ENCODE data around the gene ADAMTSL5. TPM values are rescaled to one million over a fixed set of nuclear protein-coding genes. Genes with fewer than 3 reads are reported as not detected.
"Not testable (repeated sequence)": the region's sequence is repeated elsewhere in the genome, so short reads cannot be mapped to it uniquely, and the experiment has no call there.

ADAMTSL5 gene, protein sequence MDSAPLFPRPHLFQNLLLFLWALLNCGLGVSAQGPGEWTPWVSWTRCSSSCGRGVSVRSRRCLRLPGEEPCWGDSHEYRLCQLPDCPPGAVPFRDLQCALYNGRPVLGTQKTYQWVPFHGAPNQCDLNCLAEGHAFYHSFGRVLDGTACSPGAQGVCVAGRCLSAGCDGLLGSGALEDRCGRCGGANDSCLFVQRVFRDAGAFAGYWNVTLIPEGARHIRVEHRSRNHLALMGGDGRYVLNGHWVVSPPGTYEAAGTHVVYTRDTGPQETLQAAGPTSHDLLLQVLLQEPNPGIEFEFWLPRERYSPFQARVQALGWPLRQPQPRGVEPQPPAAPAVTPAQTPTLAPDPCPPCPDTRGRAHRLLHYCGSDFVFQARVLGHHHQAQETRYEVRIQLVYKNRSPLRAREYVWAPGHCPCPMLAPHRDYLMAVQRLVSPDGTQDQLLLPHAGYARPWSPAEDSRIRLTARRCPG
- total RNA-seq, result 1 to 10 TPM; 1.6 to 2.6 TPM

DNA sequence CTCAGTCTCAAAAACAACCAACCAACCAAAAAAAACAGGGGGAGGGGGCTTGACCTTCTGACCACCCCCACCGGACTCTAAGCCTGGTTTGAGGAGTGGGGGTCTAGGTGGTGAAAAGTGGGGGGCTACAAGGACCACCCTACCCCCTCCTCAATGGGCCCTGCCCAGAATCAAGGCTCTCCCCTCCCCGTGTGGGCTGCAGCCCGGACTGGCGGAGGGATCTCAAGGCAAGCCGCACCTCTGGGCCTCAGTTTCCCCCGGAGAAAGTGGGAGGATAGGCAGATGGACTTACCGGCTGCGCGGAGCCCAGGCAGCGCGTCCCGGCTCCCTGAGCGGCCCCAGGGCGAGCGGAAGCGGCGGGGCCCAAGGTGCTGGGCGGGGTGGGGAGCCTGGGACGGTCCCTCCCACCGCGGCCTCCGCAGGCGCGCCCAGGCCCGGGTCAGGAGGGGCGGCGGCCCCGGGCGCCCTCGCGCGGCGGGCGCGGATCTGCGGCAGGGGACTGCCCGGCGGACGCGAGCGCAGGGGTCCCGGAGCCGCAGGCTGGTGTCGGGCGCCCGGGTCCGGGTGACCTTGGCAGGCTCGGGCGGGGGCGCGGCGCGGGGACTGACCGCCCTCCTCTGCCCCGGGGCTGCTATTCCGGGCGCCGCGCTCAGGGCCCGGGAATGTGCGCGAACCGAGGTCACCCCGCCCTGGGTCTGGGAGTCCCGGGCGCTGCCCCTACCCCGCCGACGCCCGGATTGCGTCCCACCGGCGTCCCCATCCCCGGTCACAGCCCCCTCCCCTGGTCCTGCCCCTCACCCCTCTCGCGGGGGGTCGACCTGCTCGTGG is at the start of gene ADAMTSL5:
ADAMTSL5 (minus strand) TSS at position 349 of the 828 bp plus-strand sequence. CDS start 2,076 bp downstream, outside the sequence.
- CTCF ChIA-PET, result no interaction called here
- POLR2A ChIA-PET, result no interaction called here

DNA sequence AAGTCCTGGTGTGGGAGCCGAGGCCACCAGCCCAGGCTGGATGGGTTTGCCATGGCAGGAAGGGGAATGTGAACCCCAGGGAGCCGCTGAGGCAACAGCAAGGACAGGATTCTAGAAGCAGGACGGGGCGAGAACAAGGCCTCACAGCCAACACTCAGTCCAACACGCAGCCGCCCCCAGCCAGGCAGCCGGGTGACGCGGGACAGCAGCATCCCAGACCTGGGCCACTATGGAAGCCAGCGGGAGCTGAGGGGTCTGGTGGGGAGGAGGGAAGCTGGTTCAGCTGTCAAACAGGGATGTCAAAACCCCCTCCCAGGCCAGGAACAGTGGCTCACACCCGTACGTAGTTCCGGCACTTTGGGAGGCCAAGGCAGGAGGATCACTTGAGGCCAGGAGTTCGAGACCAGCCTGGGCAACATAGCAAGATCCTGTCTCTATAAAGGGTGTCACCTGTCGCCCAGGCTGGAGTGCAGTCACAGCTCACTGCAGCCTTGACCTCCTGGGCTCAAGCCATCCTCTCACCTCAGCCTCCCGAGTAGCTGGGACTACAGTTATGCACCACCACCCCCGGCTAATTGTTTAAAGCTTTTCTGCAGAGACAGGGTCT is 48.5 kb upstream of the ADAMTSL5 start:
- ChIA-PET CTCF (interaction anchor here (1.3 kb wide), 1 partner anchor 15 kb away, joined by 3 read pairs; no protein-coding TSS in a partner anchor), POLR2A (no interaction called here)

DNA sequence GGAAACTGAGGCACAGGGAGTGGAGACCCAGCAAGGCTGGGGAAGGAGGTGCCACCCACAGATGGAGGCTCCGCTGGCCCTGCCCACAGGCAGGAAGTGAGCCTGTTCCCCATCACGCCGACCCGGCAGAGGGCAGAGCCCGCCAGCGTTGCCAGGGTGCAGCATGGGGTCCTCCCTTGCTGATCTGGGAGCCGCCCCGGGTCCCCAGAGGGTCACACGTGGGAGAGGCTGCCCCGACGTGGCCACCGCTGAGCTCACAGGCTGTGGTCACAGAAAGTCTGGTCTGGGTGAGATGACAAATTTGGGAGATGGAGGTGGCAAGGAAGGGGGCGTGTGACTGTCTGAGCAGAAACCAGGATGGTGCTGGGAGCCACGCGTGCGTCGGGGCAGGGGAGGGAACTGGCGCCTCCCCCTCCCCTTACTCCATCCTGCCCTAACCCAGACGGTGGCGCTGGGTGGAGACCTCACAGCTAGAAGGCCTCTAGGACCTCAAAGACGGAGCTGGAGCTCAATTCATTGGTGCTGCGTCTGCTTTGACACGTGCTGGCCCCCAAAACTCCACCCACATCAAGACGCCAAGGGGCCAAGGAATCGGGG is 47.6 kb upstream of the ADAMTSL5 start:
- ChIA-PET CTCF (no interaction called here), POLR2A (no interaction called here)

DNA sequence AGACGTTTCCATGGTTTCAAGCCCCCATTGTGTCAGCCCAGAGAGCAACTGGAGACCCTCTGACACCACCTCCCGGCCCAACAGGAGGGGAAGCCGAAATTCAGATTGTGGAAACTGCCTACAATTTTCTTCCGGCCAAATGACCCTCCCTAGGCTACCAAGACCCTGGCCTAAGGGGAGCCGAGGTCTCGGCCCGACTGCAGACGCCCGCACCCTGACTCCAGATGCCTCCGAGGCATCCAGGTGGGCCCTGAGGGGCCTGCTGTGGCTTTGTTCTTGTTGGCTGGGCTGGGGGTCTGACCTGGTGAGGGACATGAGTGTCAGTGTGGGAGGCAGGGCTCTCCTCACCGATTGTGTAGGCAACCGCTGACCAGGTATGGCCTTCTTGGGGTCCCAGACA is 45.7 kb upstream of the ADAMTSL5 start:
- ChIA-PET CTCF (interaction anchor here (0.6 kb wide), 1 partner anchor 882 kb away, joined by 4 read pairs; no protein-coding TSS in a partner anchor), POLR2A (no interaction called here)

DNA sequence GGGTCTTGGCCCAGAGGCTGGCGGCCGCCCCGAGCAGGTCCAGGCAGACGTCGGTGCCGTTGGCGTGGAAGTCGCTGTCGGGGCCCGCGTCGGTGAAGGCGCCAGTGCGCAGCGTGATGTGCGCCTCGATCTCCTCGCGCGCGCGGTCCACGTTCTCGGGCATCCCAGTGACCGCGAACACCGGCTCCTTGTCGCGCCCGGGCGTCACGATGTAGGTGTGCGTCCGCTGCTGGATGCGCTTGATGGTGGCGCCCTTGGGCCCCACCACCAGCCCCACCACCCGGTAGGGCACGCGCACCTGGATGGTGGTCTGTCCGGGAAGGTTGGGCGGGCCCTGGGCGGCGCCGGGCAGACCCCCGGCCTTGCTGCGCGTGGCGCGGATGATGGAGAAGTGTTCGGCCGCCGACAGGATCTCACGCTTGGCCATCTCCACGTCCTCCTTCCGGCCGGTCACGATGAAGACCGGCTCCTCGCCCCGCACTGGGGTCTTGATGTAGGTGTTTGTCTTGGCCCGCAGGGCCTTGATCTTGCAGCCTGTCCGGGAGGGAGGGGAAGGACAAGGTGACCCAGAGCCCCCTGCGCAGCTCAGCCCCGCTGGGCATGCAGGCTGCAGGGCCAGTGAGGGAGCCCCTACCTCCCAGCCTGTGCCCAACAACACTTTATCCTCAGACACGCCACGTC is 43.7 kb upstream of the ADAMTSL5 start:
- ChIA-PET CTCF (no interaction called here), POLR2A (no interaction called here)

DNA sequence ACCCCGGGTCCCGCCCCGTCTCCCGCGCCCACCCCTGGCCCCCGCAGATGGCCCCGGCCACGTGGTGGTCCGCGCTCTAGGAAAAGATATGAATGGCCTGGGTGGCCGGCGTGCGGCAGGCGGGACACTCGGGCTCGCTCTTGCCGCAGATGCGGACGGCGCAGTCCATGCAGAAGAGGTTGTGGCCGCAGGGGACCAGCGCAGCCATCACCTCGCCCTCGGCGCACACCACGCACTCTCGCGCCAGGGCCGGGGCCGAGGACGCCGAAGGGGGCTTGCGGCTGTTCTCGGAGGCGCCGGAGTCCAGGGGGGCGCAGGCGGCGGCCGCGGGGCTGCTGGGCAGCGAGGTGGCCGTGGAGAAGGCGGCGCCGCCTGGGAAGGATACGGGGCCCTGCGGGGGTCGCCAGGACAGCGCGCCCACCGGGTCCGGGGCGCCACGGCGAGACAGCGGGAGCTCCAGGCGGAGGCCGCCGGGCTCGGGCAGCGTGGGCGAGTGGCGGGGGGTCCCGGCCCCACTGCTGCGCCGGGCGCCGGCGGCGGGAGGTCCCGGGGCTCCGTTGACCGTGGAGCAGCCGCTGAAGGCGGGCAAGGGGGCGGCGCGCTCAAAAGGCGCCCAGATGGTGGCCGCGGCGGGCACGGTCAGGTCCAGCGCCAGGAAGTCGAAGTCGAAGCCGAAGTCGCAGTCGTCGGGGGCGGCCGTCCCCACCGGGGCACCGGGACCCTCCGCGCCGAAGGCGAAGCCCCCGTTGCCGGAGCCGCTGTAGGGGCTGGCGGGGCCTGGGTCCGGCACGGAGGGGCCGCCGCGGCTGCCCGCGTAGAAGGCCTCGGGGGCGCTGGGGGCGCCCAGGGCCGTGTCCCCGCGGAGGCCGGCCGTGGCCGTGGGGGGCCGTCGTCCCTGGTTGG is 42.9 kb upstream of the ADAMTSL5 start:
- POLR2A ChIA-PET, result no interaction called here

DNA sequence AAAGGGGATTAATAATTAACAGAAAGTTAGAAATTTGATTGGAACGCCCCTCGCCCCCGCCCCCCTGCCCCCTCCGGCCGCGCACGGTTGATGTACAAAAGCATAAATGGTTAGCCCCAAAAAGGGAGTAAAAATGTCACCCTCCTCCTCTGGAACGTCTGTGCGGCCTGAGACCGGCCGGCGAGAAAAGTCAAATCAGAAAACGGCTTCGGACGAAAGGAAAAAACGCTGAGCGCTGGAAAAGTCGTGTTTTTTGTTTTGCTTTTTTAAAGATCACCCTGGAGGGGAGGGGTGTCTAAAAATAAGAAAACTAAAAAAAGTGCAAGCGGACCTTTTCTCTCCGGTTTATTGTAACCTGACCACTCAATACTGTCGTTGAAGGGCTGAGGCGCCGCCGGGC is 42.1 kb upstream of the ADAMTSL5 start:
- ChIA-PET POLR2A (no interaction called here), CTCF (no interaction called here)

More for the DNA sequence above, 42.9 kb upstream of the ADAMTSL5 start:
- CTCF ChIA-PET, result no interaction called here

DNA sequence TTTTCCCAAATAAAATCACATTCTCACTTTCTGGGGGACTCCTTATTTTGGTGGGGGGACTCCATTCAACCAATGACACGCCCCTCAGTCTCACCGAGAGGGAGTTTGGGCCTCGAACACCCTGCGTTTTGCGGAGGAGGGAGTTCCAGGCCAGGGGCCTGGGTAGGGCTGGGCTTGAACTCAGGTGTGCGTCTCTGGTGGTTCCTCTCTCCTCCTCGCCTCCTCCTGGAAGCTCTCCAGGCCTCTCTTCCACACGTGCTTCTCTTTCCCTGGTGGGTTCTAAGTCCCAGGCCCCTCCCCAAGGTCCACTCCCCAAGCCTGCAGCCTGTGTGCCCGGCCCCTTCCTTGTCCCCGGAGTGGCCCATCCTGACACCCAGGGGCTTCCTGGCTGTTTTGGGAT is 40.6 kb upstream of the ADAMTSL5 start:
- POLR2A ChIA-PET, result interaction anchor here (0.6 kb wide), 1 partner anchor 217 kb away, joined by 3 read pairs; no protein-coding TSS in a partner anchor
- CTCF ChIA-PET, result no interaction called here

DNA sequence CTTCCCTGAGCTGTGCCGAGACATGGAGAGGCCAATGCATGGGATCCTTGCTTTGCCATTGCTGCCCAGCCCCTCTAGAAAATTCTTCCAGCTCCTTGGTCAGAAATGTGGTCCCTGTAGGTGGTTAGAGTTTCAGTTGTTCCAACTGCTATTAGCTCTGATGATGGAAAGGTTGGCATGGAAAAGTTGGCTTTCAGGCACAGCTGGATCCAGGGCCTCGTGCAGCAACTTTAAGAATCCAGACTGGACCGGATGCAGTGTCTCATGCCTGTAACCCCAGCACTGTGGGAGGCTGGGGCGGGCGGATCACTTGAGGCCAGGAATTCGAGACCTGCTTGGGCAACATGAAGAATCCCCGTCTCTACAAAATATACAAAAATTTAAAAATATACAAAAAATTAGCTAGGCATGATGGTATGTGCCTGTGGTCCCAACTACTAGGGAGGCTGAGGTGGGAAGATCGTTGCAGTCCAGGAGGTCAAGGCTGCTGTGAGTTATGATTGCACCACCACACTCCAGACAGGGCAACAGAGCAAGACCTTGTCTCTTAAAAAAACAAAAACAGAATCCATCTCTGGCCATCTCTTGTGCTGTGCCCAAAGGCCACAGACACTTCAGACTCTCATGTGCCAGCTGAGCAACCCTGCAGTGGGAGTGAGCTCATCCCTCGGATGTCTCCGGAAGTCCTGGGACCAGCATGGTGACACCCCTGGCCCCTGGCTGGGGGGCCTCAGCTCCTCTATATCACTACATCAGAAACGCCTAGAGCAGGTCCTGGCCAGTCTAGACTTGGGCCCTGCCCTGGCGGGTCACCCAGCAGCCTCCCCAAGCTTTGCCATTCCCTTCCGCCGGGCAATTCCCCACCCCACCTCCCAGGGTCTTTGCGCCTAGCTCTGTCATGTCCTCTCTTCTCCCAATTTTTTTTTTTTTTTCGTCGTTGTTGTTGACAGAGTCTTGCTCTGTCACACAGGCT is 38.5 kb upstream of the ADAMTSL5 start:
- ChIA-PET POLR2A (interaction anchor here (0.5 kb wide), 1 partner anchor 18 kb away, joined by 4 read pairs; no protein-coding TSS in a partner anchor), CTCF (interaction anchor here (0.5 to 0.9 kb wide), 2 partner anchors 241 to 1554 kb away, joined by 3 read pairs; no protein-coding TSS in a partner anchor)

DNA sequence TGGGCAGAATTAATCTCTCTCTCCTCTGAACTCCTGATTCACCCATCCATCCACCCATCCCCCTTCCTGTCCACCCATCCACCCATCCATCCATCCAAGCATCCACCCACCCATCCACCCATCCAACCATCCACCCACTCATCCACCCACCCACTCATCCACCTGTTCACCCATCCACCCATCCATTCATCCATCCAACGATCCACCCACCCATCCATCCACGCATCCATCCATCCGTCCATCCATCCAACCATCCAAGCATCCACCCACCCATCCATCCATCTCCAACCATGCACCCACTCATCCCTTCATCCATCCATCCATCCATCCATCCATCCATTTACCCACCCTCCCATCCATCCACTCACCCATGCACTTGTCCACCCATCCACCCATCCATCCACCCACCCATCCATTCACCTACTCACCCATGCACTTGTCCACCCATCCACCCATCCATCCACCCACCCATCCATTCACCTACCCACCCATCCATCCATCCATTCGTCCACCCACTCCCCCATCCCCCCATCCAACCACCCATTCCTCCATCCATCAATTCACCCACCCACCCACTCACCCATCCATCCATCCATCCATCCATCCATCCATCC is 36.6 kb upstream of the ADAMTSL5 start:
- CTCF ChIA-PET, result interaction anchor here (0.6 to 1.3 kb wide), 2 partner anchors 123 to 1046 kb away, joined by 3 to 4 read pairs; no protein-coding TSS in a partner anchor
- POLR2A ChIA-PET, result no interaction called here

DNA sequence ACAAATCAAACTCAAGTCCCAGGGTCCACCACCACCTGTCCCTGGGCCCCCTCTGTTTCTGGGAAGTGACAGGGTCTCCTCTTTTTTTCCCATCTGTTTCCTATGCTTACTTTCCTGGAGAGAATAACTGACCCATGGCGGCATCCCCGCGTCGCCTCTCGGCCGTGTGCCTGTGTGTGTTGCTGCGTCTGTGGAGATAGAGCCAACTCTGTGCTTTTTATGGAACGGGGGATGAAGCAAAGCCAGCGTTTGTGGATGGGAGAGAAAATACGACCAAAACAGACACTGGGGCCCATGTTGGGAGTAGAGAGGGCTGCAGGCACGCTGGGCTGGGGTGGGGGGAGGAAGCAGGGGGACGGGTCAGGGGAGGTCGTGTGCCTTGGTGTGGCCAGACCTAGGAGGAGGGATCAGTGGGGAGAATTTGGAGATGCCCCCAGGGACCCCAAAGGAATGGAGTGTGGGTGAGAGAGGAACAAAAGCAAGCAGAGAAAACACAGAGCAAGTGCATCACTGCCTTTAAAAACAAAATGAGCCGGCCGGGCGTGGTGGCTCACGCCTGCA is 27.6 kb upstream of the ADAMTSL5 start:
- ChIA-PET POLR2A (no interaction called here), CTCF (interaction anchor here (0.7 kb wide), 1 partner anchor 228 kb away, joined by 3 read pairs; no protein-coding TSS in a partner anchor)

DNA sequence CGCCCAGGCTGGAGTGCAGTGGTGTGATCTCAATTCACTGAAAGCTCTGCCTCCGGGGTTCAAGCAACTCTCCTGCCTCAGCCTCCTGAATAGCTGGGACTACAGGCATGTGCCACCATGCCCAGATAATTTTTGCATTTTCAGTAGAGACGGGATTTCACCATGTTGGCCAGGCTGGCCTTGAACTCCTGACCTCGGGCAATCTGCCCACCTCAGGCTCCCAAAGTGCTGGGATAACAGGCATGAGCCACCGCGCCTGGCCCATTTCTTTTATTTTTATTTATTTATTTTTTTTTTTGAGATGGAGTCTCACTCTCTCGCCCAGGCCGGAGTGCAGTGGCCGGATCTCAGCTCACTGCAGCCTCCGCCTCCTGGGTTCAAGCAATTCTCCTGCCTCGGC is 26.9 kb upstream of the ADAMTSL5 start:
- POLR2A ChIA-PET, result not testable (repeated sequence)

DNA sequence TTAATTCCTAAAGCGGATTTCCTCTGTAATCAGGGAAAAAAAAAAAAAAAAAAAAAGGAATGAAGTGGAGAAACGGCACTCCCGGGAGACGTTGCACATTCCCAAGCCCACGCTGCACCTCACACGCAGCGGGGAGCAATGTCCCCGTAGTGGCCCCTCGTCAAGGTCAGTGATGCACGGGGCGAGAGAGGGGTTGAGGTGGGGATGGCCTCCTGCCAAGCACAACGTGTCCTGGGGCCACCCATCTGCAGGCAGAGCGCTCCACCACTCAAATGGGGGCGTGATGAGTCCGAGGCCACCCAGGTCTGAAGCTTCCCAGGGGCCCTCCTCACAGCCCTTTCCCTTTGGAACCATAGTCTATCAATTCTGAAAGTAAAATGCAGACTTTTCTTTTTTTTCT is 26.2 kb upstream of the ADAMTSL5 start:
- POLR2A ChIA-PET, result no interaction called here
- CTCF ChIA-PET, result no interaction called here

More for the DNA sequence above, 26.9 kb upstream of the ADAMTSL5 start:
- CTCF ChIA-PET, result not testable (repeated sequence)

DNA sequence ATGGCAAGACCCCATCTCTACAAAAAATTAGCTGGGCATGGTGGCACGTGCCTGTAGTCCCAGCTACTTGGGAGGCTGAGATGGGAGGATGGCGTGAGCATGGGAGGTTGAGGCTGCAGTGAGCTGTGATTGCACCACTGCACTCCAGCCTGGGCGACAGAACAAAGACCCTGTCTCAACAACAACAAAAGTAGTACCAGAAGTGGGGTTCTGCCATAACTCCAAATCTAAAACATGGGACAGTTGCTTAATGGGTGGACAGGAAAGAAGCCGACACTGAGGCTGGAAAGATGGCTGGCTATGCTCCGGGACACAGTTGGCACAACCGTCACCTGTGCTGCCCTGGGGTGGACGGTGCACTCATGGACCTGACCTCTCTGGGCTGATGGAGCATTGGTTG is 22.9 kb upstream of the ADAMTSL5 start:
- POLR2A ChIA-PET, CTCF ChIA-PET: not testable (repeated sequence)

DNA sequence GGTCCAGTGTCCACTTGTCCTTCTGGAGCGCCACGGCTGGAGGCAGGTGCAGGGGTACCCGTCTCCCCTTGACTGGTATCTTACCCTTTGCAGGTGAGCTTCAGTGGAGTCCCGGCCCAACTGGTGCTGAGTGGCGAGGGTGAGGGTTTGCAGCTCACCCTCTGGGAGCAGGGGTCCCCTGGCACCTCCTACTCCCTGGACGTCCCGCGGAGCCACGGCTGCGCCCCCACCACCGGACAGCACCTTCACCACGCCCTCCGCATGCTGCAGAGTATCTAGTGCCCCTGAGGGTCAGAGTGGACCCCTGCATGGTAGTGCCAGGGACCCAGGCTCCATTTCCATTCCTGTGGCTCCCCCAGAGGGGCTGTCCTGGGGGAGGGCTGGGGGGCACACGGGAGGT is 22.2 kb upstream of the ADAMTSL5 start:
- POLR2A ChIA-PET, result no interaction called here
- CTCF ChIA-PET, result no interaction called here

DNA sequence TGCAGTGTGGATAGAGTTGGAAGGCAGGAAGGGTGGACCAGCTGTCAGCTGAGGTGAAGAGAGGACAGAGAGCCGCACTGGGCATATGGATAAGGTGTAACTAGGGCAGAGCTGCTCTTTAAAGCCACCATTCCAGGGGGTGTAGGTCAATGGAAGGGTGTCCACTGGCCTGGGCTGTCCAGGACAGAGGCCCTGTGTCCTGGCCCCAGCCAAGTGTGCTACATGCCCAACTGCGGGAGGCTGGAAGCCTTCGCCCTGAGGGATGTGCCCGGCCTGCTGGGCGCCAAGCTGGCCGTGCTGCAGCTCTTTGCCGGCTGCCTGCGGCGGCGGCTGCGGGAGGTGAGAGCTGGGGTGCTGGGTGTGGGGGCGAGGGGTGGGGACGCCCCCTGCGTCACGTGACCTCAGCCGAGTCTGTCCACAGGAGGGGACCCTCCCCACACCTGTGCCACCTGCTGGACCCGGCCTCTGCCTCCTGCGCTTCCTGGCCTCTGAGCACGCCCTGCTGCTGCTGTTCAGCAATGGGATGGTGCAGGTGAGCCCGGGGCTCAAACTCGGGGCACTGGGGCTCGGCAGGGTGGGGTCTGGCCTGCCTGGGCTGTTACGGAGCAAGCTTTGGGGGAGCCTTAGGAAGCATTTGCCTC is 20.8 kb upstream of the ADAMTSL5 start:
- ChIA-PET POLR2A (no interaction called here), CTCF (interaction anchor here (0.6 kb wide), 1 partner anchor 763 kb away, joined by 3 read pairs; no protein-coding TSS in a partner anchor)

Data from activated CD8-positive, alpha-beta memory T cell treated with anti-CD3 and anti-CD28 coated beads for 36 hours (primary cell).